HG02870 (cell line): ENCODE measurements around the gene NOL8.

Experiments
- ATAC-seq: cut with Tn5 transposase; IDR thresholded peaks from one replicate; pipeline ENCODE4 v1.9.1; 2021; ENCODE audit warnings: mild to moderate bottlenecking, moderate library complexity; ENCODE audit not compliant: unreplicated experiment

Gene NOL8

DNA sequence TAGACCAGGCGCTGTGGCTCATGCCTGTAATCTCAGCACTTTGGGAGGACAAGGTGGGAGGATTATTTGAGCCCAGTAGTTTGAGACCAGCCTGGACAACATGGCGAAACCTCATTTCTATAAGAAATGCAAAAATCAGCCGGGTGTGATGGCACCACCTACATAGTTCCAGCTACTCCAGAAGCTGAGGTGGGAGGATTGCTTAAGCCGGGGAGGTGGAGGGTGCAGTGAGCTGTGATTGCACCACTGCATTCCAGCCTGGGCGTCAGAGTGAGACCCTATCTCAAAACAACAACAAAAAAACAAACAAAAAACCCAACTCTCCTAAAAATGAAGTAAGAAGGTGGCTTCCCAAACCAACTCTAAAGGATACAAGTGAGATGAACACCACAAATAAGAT lies 54.6 kb downstream of the NOL8 start:
- ATAC-seq, result no peak

DNA sequence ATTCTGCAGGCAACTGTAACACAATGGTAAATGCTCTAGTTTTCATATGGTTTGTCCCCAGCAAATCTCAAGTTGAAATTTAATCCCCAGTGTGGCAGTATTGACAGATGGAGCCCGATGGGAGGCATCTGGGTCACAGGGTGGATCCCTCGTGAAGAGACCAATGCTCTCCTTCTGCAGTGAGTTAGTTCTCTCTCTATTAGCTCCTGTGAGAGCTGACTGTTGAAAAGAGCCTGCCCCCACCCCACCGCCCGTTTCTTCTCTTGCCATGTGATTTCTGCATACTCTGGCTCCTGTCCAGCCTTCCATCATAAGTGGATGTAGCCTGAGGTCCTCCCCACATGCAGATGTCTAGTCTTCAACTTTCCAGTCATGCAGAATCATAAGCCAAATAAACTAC lies 58.7 kb downstream of the NOL8 start:
- no peak for ATAC-seq

DNA sequence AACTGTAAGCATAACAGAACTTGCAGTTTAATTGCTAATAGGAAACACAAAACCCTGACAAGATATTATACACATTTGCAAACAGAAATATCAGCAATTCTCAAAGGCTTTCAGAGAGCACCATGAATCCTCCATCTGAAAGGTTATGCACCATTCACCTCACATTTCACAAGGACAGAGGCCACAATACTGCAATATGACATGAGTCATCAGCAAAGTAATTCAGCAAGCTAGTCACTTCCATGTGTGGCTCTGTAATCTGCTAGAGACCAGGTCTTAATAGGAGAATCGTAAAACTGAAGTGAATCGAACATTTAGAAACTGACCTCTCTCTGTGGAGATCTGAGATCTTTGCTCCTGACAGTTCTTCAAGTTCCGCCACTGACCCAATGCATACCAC lies 60.0 kb downstream of the NOL8 start:
- ATAC-seq, result no peak

DNA sequence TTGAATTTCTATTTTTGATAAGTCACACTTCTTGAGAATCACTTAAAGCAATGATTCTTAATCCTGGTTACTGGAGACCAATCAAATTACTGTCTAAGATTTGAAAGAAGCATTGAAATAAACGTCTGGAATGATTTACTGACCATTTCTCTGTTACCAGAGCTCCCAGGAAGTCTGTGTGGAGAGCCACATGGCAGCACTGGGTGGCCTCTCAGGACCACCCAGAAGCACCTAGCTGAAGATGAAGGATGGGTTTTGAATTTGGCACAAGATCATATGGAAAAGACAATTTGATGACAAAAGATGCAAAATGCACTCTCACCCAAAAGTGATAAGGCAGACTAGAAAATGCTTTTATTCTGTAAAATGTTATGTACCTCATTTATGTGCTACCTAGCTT lies 62.0 kb downstream of the NOL8 start:
- ATAC-seq, result no peak

DNA sequence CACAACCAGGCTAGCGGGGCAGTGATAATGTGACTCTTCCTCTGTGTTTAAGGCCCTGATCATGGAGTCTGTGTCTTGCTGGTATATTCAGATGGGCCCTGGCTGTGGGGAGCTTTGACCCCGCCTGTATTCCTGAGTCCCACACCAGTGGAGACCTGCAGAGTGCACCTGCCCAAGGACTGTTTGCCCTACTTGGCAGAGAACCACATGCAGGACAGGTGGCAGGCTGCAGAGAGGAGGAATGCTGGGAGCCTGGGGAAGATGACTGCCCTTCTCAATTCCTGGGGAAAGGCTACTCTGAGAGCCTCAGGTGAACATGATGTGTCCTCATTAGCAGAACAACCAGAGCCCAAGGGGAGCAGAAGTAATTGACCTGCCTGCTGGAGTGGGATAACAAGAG lies 67.8 kb downstream of the NOL8 start:
- no peak for ATAC-seq

DNA sequence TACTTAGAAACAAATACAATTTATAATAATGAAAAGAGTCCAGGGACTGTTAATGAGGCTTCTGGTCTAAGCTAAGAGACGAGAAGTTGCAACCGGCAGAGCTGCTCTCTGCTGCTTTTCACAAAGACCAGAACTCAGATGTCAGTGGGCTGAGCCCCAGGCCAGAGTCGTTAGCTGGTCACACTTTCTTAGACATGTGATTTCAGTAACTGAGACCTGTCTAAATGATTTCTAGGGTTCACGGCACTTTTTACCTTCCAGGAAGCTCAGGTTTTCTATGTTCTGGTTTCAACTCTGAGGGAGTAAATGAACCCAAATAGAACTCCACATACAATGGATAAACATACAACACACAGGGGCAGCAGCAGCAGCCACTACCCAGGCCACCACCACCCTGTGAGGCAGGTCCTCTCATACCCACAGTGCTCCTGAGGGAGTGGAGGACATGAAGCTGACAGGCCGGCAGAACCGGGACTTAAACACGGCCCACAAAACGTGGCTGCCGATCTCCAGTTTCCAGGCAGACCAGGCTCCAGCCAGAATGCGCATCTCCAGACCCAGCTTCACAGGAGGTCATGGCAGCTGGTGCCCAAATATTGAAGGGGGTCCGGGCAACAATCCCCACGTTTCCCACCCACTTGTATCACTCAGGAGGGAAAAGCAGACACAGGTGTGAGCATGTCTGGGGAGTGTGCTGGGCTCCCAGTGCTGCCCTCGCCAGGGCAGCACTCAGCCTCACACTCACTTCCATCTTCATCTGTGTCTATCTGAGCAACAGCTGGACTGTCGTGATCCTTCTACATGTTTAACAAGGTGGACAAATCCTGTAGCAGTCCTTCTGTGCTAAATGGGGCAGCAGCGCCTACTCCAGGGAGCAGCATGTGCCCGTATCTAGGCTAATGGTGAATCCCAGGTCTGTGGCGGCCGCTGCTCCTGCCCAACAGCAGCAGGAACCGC lies 70.5 kb downstream of the NOL8 start:
- no peak for ATAC-seq

DNA sequence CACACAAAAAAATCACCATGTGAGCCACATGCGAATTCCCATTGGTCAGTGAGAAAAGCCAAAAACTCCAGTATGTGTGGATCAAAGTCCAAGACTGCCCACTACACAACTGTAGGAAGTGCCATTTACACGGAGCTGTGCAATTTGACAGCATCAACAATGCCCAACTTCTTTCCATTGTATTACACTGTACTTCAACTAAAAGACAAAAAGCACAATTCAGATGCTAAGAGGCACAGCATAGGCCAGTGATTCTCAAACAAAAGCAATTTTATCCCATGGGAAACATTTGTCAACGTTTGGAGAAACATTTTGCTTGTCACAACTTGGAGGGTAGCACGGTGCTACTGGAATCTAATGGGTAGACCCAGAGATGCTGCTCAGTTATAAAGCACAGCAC lies 71.5 kb downstream of the NOL8 start:
- no peak for ATAC-seq

DNA sequence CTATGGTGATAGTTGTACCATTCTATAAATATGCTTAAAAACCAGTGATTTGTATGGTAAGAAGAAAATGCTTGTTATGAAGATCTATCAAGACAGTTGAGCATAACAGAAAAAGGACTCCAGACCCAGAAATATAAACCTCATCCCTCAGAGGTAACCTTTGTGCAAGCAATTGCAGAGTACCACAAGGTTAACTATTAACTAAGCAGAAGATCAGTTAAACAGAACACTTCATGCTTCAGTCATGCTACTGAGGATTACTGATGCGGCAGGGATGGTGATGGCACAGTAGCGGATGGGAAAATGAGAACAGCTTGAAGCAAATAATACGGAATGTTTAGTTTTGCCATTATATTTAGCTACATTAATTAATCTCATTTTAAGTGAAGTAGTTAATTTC lies 77.2 kb downstream of the NOL8 start:
- ATAC-seq, result no peak
